H1 (cell line): Measurements from ENCODE around the gene ANKRD24. TPM values are rescaled to one million over a fixed set of nuclear protein-coding genes. Genes with fewer than 3 reads are reported as not detected.

Experiments
- BACH1 ChIP-seq: IDR thresholded peaks from 2 replicates; pipeline ENCODE4 v1.6.1; 2012; ENCODE audit warnings: low read length, improper control_type of control experiment
- CHD1 ChIP-seq: IDR thresholded peaks from 2 replicates; pipeline ENCODE4 v1.6.1; 2012; ENCODE audit warnings: low read depth, low read length, improper control_type of control experiment
- CHD7 ChIP-seq: fragments of 300-600 bp; sonication (generic); IDR thresholded peaks from 2 replicates; pipeline ENCODE4 v1.7.1; 2012; ENCODE audit warnings: low read length, moderate library complexity, mild to moderate bottlenecking, inconsistent platforms; ENCODE audit not compliant: insufficient replicate concordance
- CTCF ChIP-seq, 3 experiments: IDR thresholded peaks; 1 replicate in 2 of 3; 2 replicates in 1 of 3; pipeline versions ENCODE4 v1.5.1 to v1.6.1; 2011; ENCODE audit warnings: low read length in 3 of 3, mild to moderate bottlenecking in 3 of 3, inconsistent platforms in 2 of 3, low read depth in 1 of 3, moderate library complexity in 1 of 3; ENCODE audit not compliant: insufficient read depth in 1 of 3; ENCODE audit errors: control extremely low read depth in 1 of 3
- FOSL1 ChIP-seq: IDR thresholded peaks from 2 replicates; pipeline ENCODE4 v1.6.1; 2011; ENCODE audit warnings: mild to moderate bottlenecking, low read depth, low read length, moderate library complexity; ENCODE audit not compliant: insufficient read depth
- RXRA ChIP-seq: IDR thresholded peaks from 2 replicates; pipeline ENCODE4 v1.6.1; 2011; ENCODE audit warnings: low read depth, mild to moderate bottlenecking, low read length, moderate library complexity; ENCODE audit not compliant: insufficient read depth
- SUZ12 ChIP-seq: fragments of 200-600 bp; sonication (generic); IDR thresholded peaks from 2 replicates; pipeline ENCODE4 v1.6.1; 2012; ENCODE audit warnings: mild to moderate bottlenecking, inconsistent platforms, low read length, moderate library complexity, mixed read lengths
- polyA plus RNA-seq, 7 experiments: library from polyadenylated mRNA; depleted of rRNA in 3 of 7; stranded (reverse) in 5 of 7; unstranded in 2 of 7; fragments of >200 nt in 5 of 7; fragments of 200-250 nt in 2 of 7; gene quantifications; 1 replicate in 5 of 7; 2 replicates in 1 of 7; 4 replicates in 1 of 7; pipeline versions ENCODE4 v1.2.1 to v1.2.3, GENCODE V29; 2011 to 2013; ENCODE audit warnings: missing spikeins in 2 of 7, mixed read lengths in 2 of 7
- total RNA-seq: library from RNA; stranded (reverse); fragmentation: NEBNext Ultra II Directional; extraction: Animal tissue kit (Norgen Biotek cat#: 25700); gene quantifications from 2 replicates; pipeline ENCODE4 v1.2.1, GENCODE V29; 2021

ANKRD24 gene
- total and polyA plus RNA-seq, 2 of the 8 experiments (the other 6 are each of a cell fraction or from before 2014, with no cell fraction given): 7.6 to 14.1 TPM

- TF ChIP-seq CHD7: no peak
- no peak for TF ChIP-seq SUZ12
- TF ChIP-seq FOSL1: no peak
- TF ChIP-seq CTCF (IDR thresholded peaks at IDR 0.05; ENCODE audit: control extremely low read depth in 1 of 3, insufficient read depth in 1 of 3, low read depth in 1 of 3, low read length in 3 of 3): no peak
- TF ChIP-seq CHD1: no peak
- TF ChIP-seq RXRA: no peak
- TF ChIP-seq BACH1: no peak
Measured at GRCh38 chr19:4267901-4268815, 85.7 kb downstream of the ANKRD24 start (continued).
